ENCODE data around the gene KLF7.

Gene KLF7

DNA sequence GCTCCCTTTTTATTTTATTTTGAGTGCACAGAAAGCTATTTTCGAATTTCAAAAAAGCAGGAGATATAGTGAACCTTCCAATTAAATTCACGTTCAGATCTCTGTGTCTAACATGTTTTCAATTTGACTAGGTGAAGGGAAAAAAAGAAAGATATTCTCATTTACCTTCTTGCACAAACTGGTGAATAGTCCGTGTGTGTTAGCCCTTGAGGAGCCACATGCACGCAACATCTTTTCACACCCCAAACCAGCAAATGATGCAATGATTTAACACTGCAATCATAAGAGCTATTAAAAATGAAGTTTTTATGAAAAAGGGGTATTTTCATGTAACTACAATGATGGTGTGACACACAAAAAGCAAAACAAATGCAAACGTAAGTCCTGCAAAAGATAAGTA is 116.6 kb downstream of the KLF7 start:
- Histone ChIP-seq H3K9me2 (replicated peaks; ENCODE audit: insufficient read depth, low read length) (no peaks in the 10 kb centered on the region), H4K20me1 (ENCODE audit: low read depth, low read length) (no peaks in the 10 kb centered on the region), H3K27ac (ENCODE audit: low read depth, low read length) (no peak overlapping the region), H3F3A (ENCODE audit: insufficient read depth) (no peaks in the 10 kb centered on the region), H3K27me3 (ENCODE audit: low read length) (no peaks in the 10 kb centered on the region), H3K4me2 (ENCODE audit: low read depth, low read length, poor library complexity, severe bottlenecking) (no peak overlapping the region), H3K79me2 (ENCODE audit: insufficient read depth, low read length) (no peaks in the 10 kb centered on the region), H3K4me3 (ENCODE audit: insufficient read depth, low read length, poor library complexity, severe bottlenecking) (no peak overlapping the region), H3K9ac (ENCODE audit: low read length) (no peak overlapping the region), H3K36me3 (ENCODE audit: low read length) (no peaks in the 10 kb centered on the region), H3K9me3 (ENCODE audit: insufficient read depth, low read length) (no peaks in the 10 kb centered on the region), H2AFZ (ENCODE audit: low read depth, low read length, severe bottlenecking) (no peak overlapping the region)
- TF ChIP-seq EZH2phosphoT487 (conservative IDR thresholded peaks at IDR 0.05; ENCODE audit: low read length), result no peak
- TF ChIP-seq, protein P1, sequence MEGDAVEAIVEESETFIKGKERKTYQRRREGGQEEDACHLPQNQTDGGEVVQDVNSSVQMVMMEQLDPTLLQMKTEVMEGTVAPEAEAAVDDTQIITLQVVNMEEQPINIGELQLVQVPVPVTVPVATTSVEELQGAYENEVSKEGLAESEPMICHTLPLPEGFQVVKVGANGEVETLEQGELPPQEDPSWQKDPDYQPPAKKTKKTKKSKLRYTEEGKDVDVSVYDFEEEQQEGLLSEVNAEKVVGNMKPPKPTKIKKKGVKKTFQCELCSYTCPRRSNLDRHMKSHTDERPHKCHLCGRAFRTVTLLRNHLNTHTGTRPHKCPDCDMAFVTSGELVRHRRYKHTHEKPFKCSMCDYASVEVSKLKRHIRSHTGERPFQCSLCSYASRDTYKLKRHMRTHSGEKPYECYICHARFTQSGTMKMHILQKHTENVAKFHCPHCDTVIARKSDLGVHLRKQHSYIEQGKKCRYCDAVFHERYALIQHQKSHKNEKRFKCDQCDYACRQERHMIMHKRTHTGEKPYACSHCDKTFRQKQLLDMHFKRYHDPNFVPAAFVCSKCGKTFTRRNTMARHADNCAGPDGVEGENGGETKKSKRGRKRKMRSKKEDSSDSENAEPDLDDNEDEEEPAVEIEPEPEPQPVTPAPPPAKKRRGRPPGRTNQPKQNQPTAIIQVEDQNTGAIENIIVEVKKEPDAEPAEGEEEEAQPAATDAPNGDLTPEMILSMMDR (IDR thresholded peaks at IDR 0.05; ENCODE audit: insufficient read depth, low read length, poor library complexity, severe bottlenecking), result no peak

GRCh38 chr2:207048416-207048815 is 117.3 kb downstream of the KLF7 start:
- TF ChIP-seq, protein P1 (IDR thresholded peaks at IDR 0.05; ENCODE audit: insufficient read depth, low read length, poor library complexity, severe bottlenecking), result no peak
- TF ChIP-seq EZH2phosphoT487 (conservative IDR thresholded peaks at IDR 0.05; ENCODE audit: low read length), result no peak
- H3K9me3 ChIP-seq (ENCODE audit: insufficient read depth, low read length), result no peaks in the 10 kb centered on the region
- H4K20me1 ChIP-seq (ENCODE audit: low read depth, low read length), result no peaks in the 10 kb centered on the region
- H3K27ac ChIP-seq (ENCODE audit: low read depth, low read length), result no peak overlapping the region
- H3K4me2 ChIP-seq (ENCODE audit: low read depth, low read length, poor library complexity, severe bottlenecking), result no peak overlapping the region
- no peaks in the 10 kb centered on the region for H3K79me2 ChIP-seq (ENCODE audit: insufficient read depth, low read length)
- H3F3A ChIP-seq (ENCODE audit: insufficient read depth), result no peaks in the 10 kb centered on the region
- no peaks in the 10 kb centered on the region for H3K9me2 ChIP-seq (replicated peaks; ENCODE audit: insufficient read depth, low read length)
- H3K4me3 ChIP-seq (ENCODE audit: insufficient read depth, low read length, poor library complexity, severe bottlenecking), result no peak overlapping the region
- H3K27me3 ChIP-seq (ENCODE audit: low read length), result no peaks in the 10 kb centered on the region
- no peaks in the 10 kb centered on the region for H3K36me3 ChIP-seq (ENCODE audit: low read length)
- no peak overlapping the region for H3K9ac ChIP-seq (ENCODE audit: low read length)
- H2AFZ ChIP-seq (ENCODE audit: low read depth, low read length, severe bottlenecking), result no peak overlapping the region

DNA sequence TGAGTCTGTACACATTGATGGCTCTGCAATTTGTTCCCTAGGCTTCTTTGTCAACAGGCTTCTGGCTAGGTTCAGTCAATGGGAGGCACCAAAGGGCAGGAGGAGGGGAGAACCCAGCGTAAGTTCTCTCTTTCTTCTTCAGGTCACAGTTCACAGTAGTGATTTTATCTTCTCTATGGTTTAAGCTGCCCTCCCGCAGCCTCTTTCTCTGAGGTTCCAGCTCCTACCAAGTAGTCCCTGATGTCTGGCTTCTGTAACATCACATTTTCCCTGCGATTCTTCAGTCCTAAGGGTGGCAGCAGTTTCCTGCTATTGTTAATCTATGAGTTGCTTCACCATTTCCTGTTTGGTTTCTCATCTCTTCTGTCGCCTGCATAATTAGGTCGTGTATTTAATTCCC is 119.0 kb downstream of the KLF7 start:
- Histone ChIP-seq H4K20me1 (ENCODE audit: low read depth, low read length) (no peaks in the 10 kb centered on the region), H3K9me3 (ENCODE audit: insufficient read depth, low read length) (no peaks in the 10 kb centered on the region), H3K27me3 (ENCODE audit: low read length) (no peaks in the 10 kb centered on the region), H3K79me2 (ENCODE audit: insufficient read depth, low read length) (no peaks in the 10 kb centered on the region), H3K9ac (ENCODE audit: low read length) (no peak overlapping the region), H3K9me2 (replicated peaks; ENCODE audit: insufficient read depth, low read length) (no peaks in the 10 kb centered on the region), H3K36me3 (ENCODE audit: low read length) (no peaks in the 10 kb centered on the region), H3F3A (ENCODE audit: insufficient read depth) (no peaks in the 10 kb centered on the region), H3K4me2 (ENCODE audit: low read depth, low read length, poor library complexity, severe bottlenecking) (no peak overlapping the region), H2AFZ (ENCODE audit: low read depth, low read length, severe bottlenecking) (no peak overlapping the region), H3K27ac (ENCODE audit: low read depth, low read length) (no peak overlapping the region), H3K4me3 (ENCODE audit: insufficient read depth, low read length, poor library complexity, severe bottlenecking) (no peak overlapping the region)
- TF ChIP-seq, protein P1 (IDR thresholded peaks at IDR 0.05; ENCODE audit: insufficient read depth, low read length, poor library complexity, severe bottlenecking), result no peak
- no peak for TF ChIP-seq EZH2phosphoT487 (conservative IDR thresholded peaks at IDR 0.05; ENCODE audit: low read length)
